Endothelial cell of umbilical vein (primary cell): Measurements from ENCODE around the gene GLDC.

ENCODE experiments used
- EZH2 ChIP-seq: IDR thresholded peaks from 2 replicates; pipeline ENCODE4 v1.6.1; 2012; ENCODE audit warnings: borderline replicate concordance, low read depth, mild to moderate bottlenecking, moderate library complexity, low read length, inconsistent platforms; ENCODE audit not compliant: severe bottlenecking
- JUN ChIP-seq: IDR thresholded peaks from 2 replicates; pipeline ENCODE4 v1.6.1; 2011; ENCODE audit warnings: borderline replicate concordance, low read depth; ENCODE audit not compliant: insufficient read length, insufficient read depth
- MAX ChIP-seq: IDR thresholded peaks from 2 replicates; pipeline ENCODE4 v1.6.1; 2011; ENCODE audit not compliant: insufficient read depth, insufficient read length
- MYC ChIP-seq: IDR thresholded peaks from one replicate; pipeline ENCODE4 v1.6.1; 2011; ENCODE audit warnings: mild to moderate bottlenecking, low read depth, low read length
- POLR2A ChIP-seq: IDR thresholded peaks from 2 replicates; pipeline ENCODE4 v1.6.1; 2012; ENCODE audit warnings: low read depth, mild to moderate bottlenecking, control low read depth, low read length
- POLR2AphosphoS5 ChIP-seq: IDR thresholded peaks from 2 replicates; pipeline ENCODE4 v1.6.1; 2012; ENCODE audit warnings: low read depth, mild to moderate bottlenecking, control low read depth, low read length, moderate library complexity; ENCODE audit not compliant: insufficient read depth
- TF ChIP-seq, protein P1 (sequence below), 2 donors: IDR thresholded peaks; 1 replicate in 1 of 2; 2 replicates in 1 of 2; pipeline ENCODE4 v1.5.1; 2011; ENCODE audit warnings: low read length in 2 of 2, mild to moderate bottlenecking in 2 of 2, moderate library complexity in 2 of 2, control low read depth in 1 of 2, inconsistent platforms in 1 of 2, low read depth in 1 of 2; ENCODE audit not compliant: insufficient read depth in 1 of 2; ENCODE audit errors: extremely low read depth in 1 of 2

- TF ChIP-seq, protein P1, sequence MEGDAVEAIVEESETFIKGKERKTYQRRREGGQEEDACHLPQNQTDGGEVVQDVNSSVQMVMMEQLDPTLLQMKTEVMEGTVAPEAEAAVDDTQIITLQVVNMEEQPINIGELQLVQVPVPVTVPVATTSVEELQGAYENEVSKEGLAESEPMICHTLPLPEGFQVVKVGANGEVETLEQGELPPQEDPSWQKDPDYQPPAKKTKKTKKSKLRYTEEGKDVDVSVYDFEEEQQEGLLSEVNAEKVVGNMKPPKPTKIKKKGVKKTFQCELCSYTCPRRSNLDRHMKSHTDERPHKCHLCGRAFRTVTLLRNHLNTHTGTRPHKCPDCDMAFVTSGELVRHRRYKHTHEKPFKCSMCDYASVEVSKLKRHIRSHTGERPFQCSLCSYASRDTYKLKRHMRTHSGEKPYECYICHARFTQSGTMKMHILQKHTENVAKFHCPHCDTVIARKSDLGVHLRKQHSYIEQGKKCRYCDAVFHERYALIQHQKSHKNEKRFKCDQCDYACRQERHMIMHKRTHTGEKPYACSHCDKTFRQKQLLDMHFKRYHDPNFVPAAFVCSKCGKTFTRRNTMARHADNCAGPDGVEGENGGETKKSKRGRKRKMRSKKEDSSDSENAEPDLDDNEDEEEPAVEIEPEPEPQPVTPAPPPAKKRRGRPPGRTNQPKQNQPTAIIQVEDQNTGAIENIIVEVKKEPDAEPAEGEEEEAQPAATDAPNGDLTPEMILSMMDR (IDR thresholded peaks at IDR 0.05; ENCODE audit: extremely low read depth in 1 of 2, insufficient read depth in 1 of 2, low read depth in 1 of 2, low read length in 2 of 2): no peak
- TF ChIP-seq POLR2A (no peak), EZH2 (no peak), POLR2AphosphoS5 (no peak), MAX (no peak), MYC (no peak), JUN (no peak)
Observed at GRCh38 chr9:6660512-6660911, 15.0 kb upstream of the GLDC start.
